GM12878 (cell line): Measurements from ENCODE around the gene PACS1. TPM values are rescaled to one million over a fixed set of nuclear protein-coding genes. Genes with fewer than 3 reads are reported as not detected.

Experiments used
- ATAC-seq: fragments of 200-7000 bp; cut with Tn5 transposase; 3 replicates; pipeline ENCODE4 v1.9.1; 2020; ENCODE audit warnings: mild to moderate bottlenecking, moderate library complexity
- BruUV-seq: library from RNA; stranded (reverse); fragments of 400-500 nt; replicated peaks from 2 replicates; lab custom pipeline; 2021; lab: Mats Ljungman, UMichigan
- CTCF ChIA-PET: fragments of 300-600 bp; sonication (Branson Sonifier 250); formaldehyde crosslinking; extraction: SDS; loops from one replicate; lab custom pipeline; 2021; ENCODE audit warnings: inconsistent platforms; lab: Yijun Ruan, JAX
- POLR2A ChIA-PET: fragments of 350-600 bp; formaldehyde crosslinking; extraction: SDS; loops from one replicate; lab custom pipeline; 2021; ENCODE audit warnings: inconsistent platforms; lab: Charles Lee
- RAD21 ChIA-PET: fragments of 300-600 bp; sonication (Branson Sonifier 250); formaldehyde crosslinking; loops from one replicate; lab custom pipeline; 2023; ENCODE audit warnings: antibody characterized with exemption; ENCODE audit not compliant: unreplicated experiment; lab: Charles Lee
- SMC1A ChIA-PET: fragments of 300-600 bp; sonication (Branson Sonifier 250); formaldehyde crosslinking; loops from one replicate; lab custom pipeline; 2023; ENCODE audit not compliant: unreplicated experiment, uncharacterized antibody; lab: Charles Lee
- DNase-seq: peaks from one replicate; pipeline ENCODE4 v3.0.0-alpha.2; 2011; ENCODE audit warnings: low read depth, low spot score
- FAIRE-seq: peaks from 3 replicates; lab custom pipeline; 2011; peaks lifted over from hg19 to GRCh38; lab: Jason Lieb, UNC
- H2AFZ ChIP-seq: 2 replicates; pipeline ENCODE4 v1.6.0; 2011; ENCODE audit warnings: low read depth, low read length, control low read depth; ENCODE audit not compliant: control insufficient read depth
- H3K27ac ChIP-seq: 2 replicates; pipeline ENCODE4 v1.5.1; 2011; ENCODE audit warnings: control low read depth; ENCODE audit not compliant: control insufficient read depth, insufficient read depth
- H3K27me3 ChIP-seq, 2 experiments: replicated peaks in 1 of 2; 2 replicates each; pipeline versions ENCODE4 v1.6.0 to v1.6.1; 2011; ENCODE audit warnings: low read length in 1 of 2; ENCODE audit not compliant: control insufficient read depth in 2 of 2, insufficient read depth in 2 of 2
- H3K36me3 ChIP-seq, 2 experiments: 2 replicates each; pipeline ENCODE4 v1.5.1; 2011; ENCODE audit warnings: low read length in 1 of 2; ENCODE audit not compliant: control insufficient read depth in 2 of 2, insufficient read depth in 2 of 2
- H3K4me1 ChIP-seq: 2 replicates; pipeline ENCODE4 v1.6.1; 2011; ENCODE audit warnings: mild to moderate bottlenecking, low read length, moderate library complexity, mixed read lengths; ENCODE audit not compliant: control insufficient read depth, insufficient read depth
- H3K4me2 ChIP-seq: 2 replicates; pipeline ENCODE4 v1.6.0; 2011; ENCODE audit warnings: control low read depth; ENCODE audit not compliant: control insufficient read depth, insufficient read depth
- H3K4me3 ChIP-seq: fragments of 200-600 bp; sonication (generic); 2 replicates; pipeline ENCODE4 v1.5.1; 2016
- H3K79me2 ChIP-seq: 2 replicates; pipeline ENCODE4 v1.6.0; 2011; ENCODE audit warnings: low read length; ENCODE audit not compliant: control insufficient read depth, insufficient read depth
- H3K9ac ChIP-seq: 2 replicates; pipeline ENCODE4 v1.8.0; 2011; ENCODE audit warnings: low read length, control low read depth, mixed read lengths; ENCODE audit not compliant: control insufficient read depth, insufficient read depth
- H3K9me3 ChIP-seq: replicated peaks from 3 replicates; pipeline ENCODE4 v1.5.1; 2011; ENCODE audit warnings: mild to moderate bottlenecking, low read length; ENCODE audit not compliant: control insufficient read depth, insufficient read depth
- H4K20me1 ChIP-seq: 2 replicates; pipeline ENCODE4 v1.6.0; 2011; ENCODE audit not compliant: control insufficient read depth, insufficient read depth
- KLF5 ChIP-seq: fragments of 450-650 bp; IDR thresholded peaks from 2 replicates; pipeline ENCODE4 v1.6.1; 2014; ENCODE audit warnings: mild to moderate bottlenecking; ENCODE audit not compliant: partially characterized antibody
- LARP7 ChIP-seq: fragments of 450-650 bp; IDR thresholded peaks from 2 replicates; pipeline ENCODE4 v1.6.1; 2017; ENCODE audit warnings: mild to moderate bottlenecking
- MTA3 ChIP-seq: IDR thresholded peaks from 2 replicates; pipeline ENCODE4 v1.6.1; 2012; ENCODE audit warnings: low read length, inconsistent platforms, borderline replicate concordance
- NFXL1 ChIP-seq: fragments of 450-650 bp; IDR thresholded peaks from 2 replicates; pipeline ENCODE4 v1.6.1; 2017; ENCODE audit warnings: antibody characterized with exemption, mild to moderate bottlenecking, borderline replicate concordance
- NFYB ChIP-seq: IDR thresholded peaks from 2 replicates; pipeline ENCODE4 v1.6.1; 2011; ENCODE audit warnings: low read depth, mild to moderate bottlenecking, low read length, improper control_type of control experiment, moderate library complexity; ENCODE audit not compliant: insufficient read depth
- NR2F1 ChIP-seq: fragments of 450-650 bp; conservative IDR thresholded peaks from 2 replicates; pipeline ENCODE4 v1.6.1; 2017; ENCODE audit warnings: mild to moderate bottlenecking
- POU2F2 ChIP-seq: IDR thresholded peaks from 3 replicates; pipeline ENCODE4 v1.6.1; 2011; ENCODE audit warnings: low read depth, mild to moderate bottlenecking, low read length, borderline replicate concordance
- RELA ChIP-seq: fragments of 450-650 bp; IDR thresholded peaks from 2 replicates; pipeline ENCODE4 v1.8.0; 2014; ENCODE audit warnings: borderline replicate concordance; ENCODE audit not compliant: partially characterized antibody
- SMAD1 ChIP-seq: fragments of 450-650 bp; IDR thresholded peaks from 2 replicates; pipeline ENCODE4 v1.6.1; 2018; ENCODE audit warnings: mild to moderate bottlenecking, low read depth; ENCODE audit not compliant: partially characterized antibody
- TCF7 ChIP-seq: IDR thresholded peaks from 2 replicates; pipeline ENCODE4 v1.6.1; 2014; ENCODE audit warnings: antibody characterized with exemption, borderline replicate concordance
- WGBS: methylation state at CpG from one replicate; pipeline ENCODE4 v1.1.6; 2016; ENCODE audit warnings: low lambda C conversion rate; ENCODE audit not compliant: insufficient replicate concordance, insufficient coverage; ENCODE audit errors: missing lambda C conversion rate; 5-methylcytosine and 5-hydroxymethylcytosine counted together
- in situ Hi-C: fragments of 300-500 bp; cut with MboI; formaldehyde crosslinking; loops from 9 replicates; pipeline ENCODE4 v1.14.3; 2018; ENCODE audit warnings: mixed read lengths
- intact Hi-C: fragments of 100-400 bp; cut with micrococcal nuclease; formaldehyde crosslinking; loops from one replicate; pipeline ENCODE4 v1.14.2; 2022; ENCODE audit not compliant: unreplicated experiment
- polyA plus RNA-seq, 11 experiments: library from polyadenylated mRNA; depleted of rRNA in 4 of 11; unstranded in 6 of 11; stranded (reverse) in 5 of 11; fragments of >200 nt; fragmentation: Nextera tagmentation in 4 of 11; fragmentation: Illumina TruSeq in 1 of 11; extraction: Ambion mirVana in 4 of 11; extraction: Trizol in 1 of 11; gene quantifications; 1 replicate in 1 of 11; 2 replicates in 10 of 11; pipeline versions ENCODE4 v1.2.1 to v1.2.3, GENCODE V29; 2011 to 2016; ENCODE audit warnings: inconsistent platforms in 2 of 11, missing spikeins in 2 of 11, low read depth in 1 of 11
- total RNA-seq, 4 experiments: library from RNA; depleted of rRNA in 3 of 4; stranded (reverse); fragments of >200 nt in 3 of 4; fragmentation: Illumina TruSeq in 1 of 4; extraction: Trizol in 1 of 4; gene quantifications; 2 replicates each; pipeline versions ENCODE4 v1.2.1 to v1.2.3, GENCODE V29; 2013 to 2021
- TF ChIP-seq, protein P1 (sequence below): fragments of 450-650 bp; formaldehyde crosslinking; IDR thresholded peaks from 2 replicates; pipeline ENCODE4 v1.5.0; 2022; ENCODE audit warnings: mild to moderate bottlenecking, missing genetic modification characterization
- TF ChIP-seq, protein P2 (sequence below): fragments of 450-650 bp; IDR thresholded peaks from 2 replicates; pipeline ENCODE4 v1.6.1; 2017; ENCODE audit warnings: mild to moderate bottlenecking, moderate library complexity
- TF ChIP-seq, protein P3 (sequence below): IDR thresholded peaks from 2 replicates; pipeline ENCODE4 v1.6.1; 2012; ENCODE audit warnings: low read depth, low read length, improper control_type of control experiment

Gene PACS1
- total and polyA plus RNA-seq, 10 of the 15 experiments (the other 5 are each of a cell fraction or from before 2014, with no cell fraction given): 1.1 to 74.3 (median 17.9) TPM

DNA sequence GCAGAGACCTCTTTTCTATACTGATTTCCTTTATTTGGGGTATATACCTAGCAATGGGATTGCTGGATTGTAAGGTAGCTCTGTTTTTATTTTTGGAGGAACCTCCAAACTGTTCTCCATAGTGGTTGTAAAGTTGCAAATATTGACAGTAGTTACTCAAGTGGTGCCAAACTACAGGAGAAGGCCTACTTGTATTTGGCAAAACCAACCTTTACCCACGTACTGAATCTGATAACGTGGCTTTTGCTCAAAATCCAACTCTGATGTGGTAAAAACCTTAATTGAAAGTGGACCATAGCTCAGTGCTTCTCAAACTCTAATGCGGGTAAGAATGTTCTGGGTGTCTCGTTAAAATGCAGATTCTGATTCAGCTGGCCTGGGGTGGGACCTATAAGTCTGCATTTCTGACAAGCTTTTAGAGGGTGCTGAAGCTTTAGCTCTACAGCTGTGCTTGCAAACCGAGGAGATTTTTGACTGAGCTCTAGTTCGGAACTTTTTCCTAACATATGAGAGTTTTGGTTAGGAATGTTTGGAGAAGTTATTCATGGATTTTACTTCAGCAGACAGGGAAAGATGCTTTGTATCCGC, 69.8 kb downstream of the PACS1 start:
- H3K9me3 ChIP-seq: no peaks in the 10 kb centered on the region
- RAD21 ChIA-PET: interaction anchor here (0.6 to 2.9 kb wide), 6 partner anchors 10 to 82 kb away, joined by 3 to 21 read pairs (median 4); no protein-coding TSS in a partner anchor
- H2AFZ ChIP-seq: no peak overlapping the region
- TF ChIP-seq SMAD1 (no peak), TCF7 (no peak), NR2F1 (no peak), LARP7 (no peak), MTA3 (no peak), KLF5 (no peak), POU2F2 (no peak), NFYB (no peak), RELA (no peak), NFXL1 (no peak)
- TF ChIP-seq, protein P1, sequence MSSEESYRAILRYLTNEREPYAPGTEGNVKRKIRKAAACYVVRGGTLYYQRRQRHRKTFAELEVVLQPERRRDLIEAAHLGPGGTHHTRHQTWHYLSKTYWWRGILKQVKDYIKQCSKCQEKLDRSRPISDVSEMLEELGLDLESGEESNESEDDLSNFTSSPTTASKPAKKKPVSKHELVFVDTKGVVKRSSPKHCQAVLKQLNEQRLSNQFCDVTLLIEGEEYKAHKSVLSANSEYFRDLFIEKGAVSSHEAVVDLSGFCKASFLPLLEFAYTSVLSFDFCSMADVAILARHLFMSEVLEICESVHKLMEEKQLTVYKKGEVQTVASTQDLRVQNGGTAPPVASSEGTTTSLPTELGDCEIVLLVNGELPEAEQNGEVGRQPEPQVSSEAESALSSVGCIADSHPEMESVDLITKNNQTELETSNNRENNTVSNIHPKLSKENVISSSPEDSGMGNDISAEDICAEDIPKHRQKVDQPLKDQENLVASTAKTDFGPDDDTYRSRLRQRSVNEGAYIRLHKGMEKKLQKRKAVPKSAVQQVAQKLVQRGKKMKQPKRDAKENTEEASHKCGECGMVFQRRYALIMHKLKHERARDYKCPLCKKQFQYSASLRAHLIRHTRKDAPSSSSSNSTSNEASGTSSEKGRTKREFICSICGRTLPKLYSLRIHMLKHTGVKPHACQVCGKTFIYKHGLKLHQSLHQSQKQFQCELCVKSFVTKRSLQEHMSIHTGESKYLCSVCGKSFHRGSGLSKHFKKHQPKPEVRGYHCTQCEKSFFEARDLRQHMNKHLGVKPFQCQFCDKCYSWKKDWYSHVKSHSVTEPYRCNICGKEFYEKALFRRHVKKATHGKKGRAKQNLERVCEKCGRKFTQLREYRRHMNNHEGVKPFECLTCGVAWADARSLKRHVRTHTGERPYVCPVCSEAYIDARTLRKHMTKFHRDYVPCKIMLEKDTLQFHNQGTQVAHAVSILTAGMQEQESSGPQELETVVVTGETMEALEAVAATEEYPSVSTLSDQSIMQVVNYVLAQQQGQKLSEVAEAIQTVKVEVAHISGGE (CRISPR knock-in tag): no peak
- TF ChIP-seq, protein P2, sequence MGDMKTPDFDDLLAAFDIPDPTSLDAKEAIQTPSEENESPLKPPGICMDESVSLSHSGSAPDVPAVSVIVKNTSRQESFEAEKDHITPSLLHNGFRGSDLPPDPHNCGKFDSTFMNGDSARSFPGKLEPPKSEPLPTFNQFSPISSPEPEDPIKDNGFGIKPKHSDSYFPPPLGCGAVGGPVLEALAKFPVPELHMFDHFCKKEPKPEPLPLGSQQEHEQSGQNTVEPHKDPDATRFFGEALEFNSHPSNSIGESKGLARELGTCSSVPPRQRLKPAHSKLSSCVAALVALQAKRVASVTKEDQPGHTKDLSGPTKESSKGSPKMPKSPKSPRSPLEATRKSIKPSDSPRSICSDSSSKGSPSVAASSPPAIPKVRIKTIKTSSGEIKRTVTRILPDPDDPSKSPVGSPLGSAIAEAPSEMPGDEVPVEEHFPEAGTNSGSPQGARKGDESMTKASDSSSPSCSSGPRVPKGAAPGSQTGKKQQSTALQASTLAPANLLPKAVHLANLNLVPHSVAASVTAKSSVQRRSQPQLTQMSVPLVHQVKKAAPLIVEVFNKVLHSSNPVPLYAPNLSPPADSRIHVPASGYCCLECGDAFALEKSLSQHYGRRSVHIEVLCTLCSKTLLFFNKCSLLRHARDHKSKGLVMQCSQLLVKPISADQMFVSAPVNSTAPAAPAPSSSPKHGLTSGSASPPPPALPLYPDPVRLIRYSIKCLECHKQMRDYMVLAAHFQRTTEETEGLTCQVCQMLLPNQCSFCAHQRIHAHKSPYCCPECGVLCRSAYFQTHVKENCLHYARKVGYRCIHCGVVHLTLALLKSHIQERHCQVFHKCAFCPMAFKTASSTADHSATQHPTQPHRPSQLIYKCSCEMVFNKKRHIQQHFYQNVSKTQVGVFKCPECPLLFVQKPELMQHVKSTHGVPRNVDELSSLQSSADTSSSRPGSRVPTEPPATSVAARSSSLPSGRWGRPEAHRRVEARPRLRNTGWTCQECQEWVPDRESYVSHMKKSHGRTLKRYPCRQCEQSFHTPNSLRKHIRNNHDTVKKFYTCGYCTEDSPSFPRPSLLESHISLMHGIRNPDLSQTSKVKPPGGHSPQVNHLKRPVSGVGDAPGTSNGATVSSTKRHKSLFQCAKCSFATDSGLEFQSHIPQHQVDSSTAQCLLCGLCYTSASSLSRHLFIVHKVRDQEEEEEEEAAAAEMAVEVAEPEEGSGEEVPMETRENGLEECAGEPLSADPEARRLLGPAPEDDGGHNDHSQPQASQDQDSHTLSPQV: no peak
- TF ChIP-seq, protein P3, sequence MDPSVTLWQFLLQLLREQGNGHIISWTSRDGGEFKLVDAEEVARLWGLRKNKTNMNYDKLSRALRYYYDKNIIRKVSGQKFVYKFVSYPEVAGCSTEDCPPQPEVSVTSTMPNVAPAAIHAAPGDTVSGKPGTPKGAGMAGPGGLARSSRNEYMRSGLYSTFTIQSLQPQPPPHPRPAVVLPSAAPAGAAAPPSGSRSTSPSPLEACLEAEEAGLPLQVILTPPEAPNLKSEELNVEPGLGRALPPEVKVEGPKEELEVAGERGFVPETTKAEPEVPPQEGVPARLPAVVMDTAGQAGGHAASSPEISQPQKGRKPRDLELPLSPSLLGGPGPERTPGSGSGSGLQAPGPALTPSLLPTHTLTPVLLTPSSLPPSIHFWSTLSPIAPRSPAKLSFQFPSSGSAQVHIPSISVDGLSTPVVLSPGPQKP: no peak

More for the DNA sequence above, 69.8 kb downstream of the PACS1 start:
- no peak for DNase-seq
- peaks cover 37% of the 10 kb centered on the region for H3K79me2 ChIP-seq
- H3K4me2 ChIP-seq: no peak overlapping the region
- SMC1A ChIA-PET: interaction anchor here (1.1 to 3.0 kb wide), 6 partner anchors 10 to 82 kb away, joined by 3 to 27 read pairs (median 6); no protein-coding TSS in a partner anchor
- no peak overlapping the region for H3K4me3 ChIP-seq
- no peak overlapping the region for H3K9ac ChIP-seq
- WGBS: 83% methylated on average over 7 of the region's 7 CpGs
- no peaks in the 10 kb centered on the region for H3K36me3 ChIP-seq
- FAIRE-seq: no peak
- BruUV-seq: no TSS peak
- intact Hi-C loops: loop anchor here (10.0 kb wide), 1 partner anchor 245 kb away; the partner anchor contains the start of gene CCDC85B
- no peaks in the 10 kb centered on the region for H4K20me1 ChIP-seq
- CTCF ChIA-PET: interaction anchor here (1.0 to 2.6 kb wide), 5 partner anchors 10 to 250 kb away, joined by 3 to 14 read pairs (median 4); partner anchors contain the start of gene CCDC85B
- H3K27ac ChIP-seq: no peak overlapping the region
- POLR2A ChIA-PET: interaction anchor here (0.6 to 2.6 kb wide), 7 partner anchors 11 to 64 kb away, joined by 3 to 12 read pairs (median 4); no protein-coding TSS in a partner anchor
- H3K27me3 ChIP-seq: no peaks in the 10 kb centered on the region
- peaks cover 67% of the 10 kb centered on the region for H3K4me1 ChIP-seq
- in situ Hi-C loops: no loop called here
- ATAC-seq: no peak
